Activated T-helper 17 cell treated with anti-CD3 and anti-CD28 coated beads, Interleukin-2, amount 50 U/mL, for 72 hours (primary cell): ENCODE results near the gene ABHD2. TPM values are rescaled to one million over a fixed set of nuclear protein-coding genes. Genes with fewer than 3 reads are reported as not detected.

Source experiments
- ATAC-seq: fragments of 150-1000 bp; cut with Tn5 transposase; replicated peaks from 2 replicates; pipeline ENCODE4 v1.10.0; 2021; ENCODE audit warnings: mild to moderate bottlenecking, moderate library complexity
- H3K27ac Mint-ChIP-seq: one replicate; pipeline ENCODE4 v1.8.0; 2022; ENCODE audit warnings: mixed read lengths
- H3K27me3 Mint-ChIP-seq: one replicate; pipeline ENCODE4 v1.8.0; 2022; ENCODE audit warnings: mixed read lengths
- H3K36me3 Mint-ChIP-seq: one replicate; pipeline ENCODE4 v1.8.0; 2022; ENCODE audit warnings: low read depth, mild to moderate bottlenecking, mixed read lengths
- H3K4me1 Mint-ChIP-seq: one replicate; pipeline ENCODE4 v1.8.0; 2022; ENCODE audit warnings: mixed read lengths
- H3K4me3 Mint-ChIP-seq: one replicate; pipeline ENCODE4 v1.8.0; 2022; ENCODE audit warnings: mild to moderate bottlenecking, mixed read lengths
- H3K9me3 Mint-ChIP-seq: one replicate; pipeline ENCODE4 v1.8.0; 2022; ENCODE audit warnings: mixed read lengths
- total RNA-seq, 2 donors: library from RNA; stranded (reverse); gene quantifications; one replicate each; pipeline ENCODE4 v1.2.3, GENCODE V29; 2022

ABHD2 gene
- total RNA-seq, 2 donors from 2014 or later: 40.1 to 47.7 TPM

GRCh38 chr15:89099968-89100367, 11.7 kb downstream of the ABHD2 start:
- no peak overlapping the region for H3K27ac Mint-ChIP-seq
- H3K27me3 Mint-ChIP-seq: no peaks in the 10 kb centered on the region
- H3K9me3 Mint-ChIP-seq: no peaks in the 10 kb centered on the region
- H3K4me1 Mint-ChIP-seq: peaks cover 14% of the 10 kb centered on the region
- H3K4me3 Mint-ChIP-seq: no peak overlapping the region
- H3K36me3 Mint-ChIP-seq: peaks cover 30% of the 10 kb centered on the region
- no peak for ATAC-seq

GRCh38 chr15:89101302-89102193, 13.3 kb downstream of the ABHD2 start:
- Mint-ChIP-seq H3K36me3 (peaks cover 24% of the 10 kb centered on the region), H3K27ac (no peak overlapping the region), H3K4me3 (no peak overlapping the region), H3K4me1 (peaks cover 9% of the 10 kb centered on the region), H3K27me3 (no peaks in the 10 kb centered on the region), H3K9me3 (no peaks in the 10 kb centered on the region)
- no peak for ATAC-seq

GRCh38 chr15:89103481-89104171, 15.4 kb downstream of the ABHD2 start:
- no peak overlapping the region for H3K27ac Mint-ChIP-seq
- peaks cover 24% of the 10 kb centered on the region for H3K36me3 Mint-ChIP-seq
- no peaks in the 10 kb centered on the region for H3K27me3 Mint-ChIP-seq
- no peak overlapping the region for H3K4me3 Mint-ChIP-seq
- peaks cover 14% of the 10 kb centered on the region for H3K4me1 Mint-ChIP-seq
- no peaks in the 10 kb centered on the region for H3K9me3 Mint-ChIP-seq
- ATAC-seq: no peak

- H3K4me1 Mint-ChIP-seq: peaks cover 14% of the 10 kb centered on the region
- H3K4me3 Mint-ChIP-seq: no peak overlapping the region
- ATAC-seq: no peak
- H3K27ac Mint-ChIP-seq: no peak overlapping the region
- H3K9me3 Mint-ChIP-seq: no peaks in the 10 kb centered on the region
- H3K27me3 Mint-ChIP-seq: no peaks in the 10 kb centered on the region
- peaks cover 24% of the 10 kb centered on the region for H3K36me3 Mint-ChIP-seq
Observed at GRCh38 chr15:89104172-89104564, 15.9 kb downstream of the ABHD2 start.

GRCh38 chr15:89105147-89105546, 16.9 kb downstream of the ABHD2 start:
- Mint-ChIP-seq H3K4me3 (no peak overlapping the region), H3K27me3 (no peaks in the 10 kb centered on the region), H3K9me3 (no peaks in the 10 kb centered on the region), H3K36me3 (peaks cover 24% of the 10 kb centered on the region), H3K4me1 (peaks cover 14% of the 10 kb centered on the region), H3K27ac (no peak overlapping the region)
- no peak for ATAC-seq

- no peak for ATAC-seq
- H3K4me3 Mint-ChIP-seq: no peak overlapping the region
- H3K36me3 Mint-ChIP-seq: peaks cover 24% of the 10 kb centered on the region
- no peak overlapping the region for H3K27ac Mint-ChIP-seq
- no peaks in the 10 kb centered on the region for H3K27me3 Mint-ChIP-seq
- peaks cover 14% of the 10 kb centered on the region for H3K4me1 Mint-ChIP-seq
- no peaks in the 10 kb centered on the region for H3K9me3 Mint-ChIP-seq
Observed at GRCh38 chr15:89106200-89106599, 17.9 kb downstream of the ABHD2 start.

GRCh38 chr15:89107984-89108383, 19.7 kb downstream of the ABHD2 start:
- Mint-ChIP-seq H3K9me3 (no peaks in the 10 kb centered on the region), H3K36me3 (peaks cover 12% of the 10 kb centered on the region), H3K27ac (peak overlapping the region; percentile 48), H3K4me3 (no peak overlapping the region), H3K27me3 (no peaks in the 10 kb centered on the region), H3K4me1 (peaks cover 15% of the 10 kb centered on the region)
- ATAC-seq: peak; percentile 71

- H3K4me3 Mint-ChIP-seq: no peak overlapping the region
- H3K27me3 Mint-ChIP-seq: no peaks in the 10 kb centered on the region
- H3K9me3 Mint-ChIP-seq: no peaks in the 10 kb centered on the region
- ATAC-seq: no peak
- H3K36me3 Mint-ChIP-seq: peaks cover 9% of the 10 kb centered on the region
- H3K27ac Mint-ChIP-seq: no peak overlapping the region
- H3K4me1 Mint-ChIP-seq: peaks cover 16% of the 10 kb centered on the region
Observed at GRCh38 chr15:89108835-89109234, 20.6 kb downstream of the ABHD2 start.

- ATAC-seq: no peak
- H3K27me3 Mint-ChIP-seq: no peaks in the 10 kb centered on the region
- no peak overlapping the region for H3K27ac Mint-ChIP-seq
- H3K4me1 Mint-ChIP-seq: peaks cover 16% of the 10 kb centered on the region
- peaks cover 13% of the 10 kb centered on the region for H3K36me3 Mint-ChIP-seq
- no peaks in the 10 kb centered on the region for H3K9me3 Mint-ChIP-seq
- no peak overlapping the region for H3K4me3 Mint-ChIP-seq
Observed at GRCh38 chr15:89109238-89109637, 21.0 kb downstream of the ABHD2 start.

GRCh38 chr15:89110060-89110459, 21.8 kb downstream of the ABHD2 start:
- H3K4me3 Mint-ChIP-seq: no peak overlapping the region
- no peak for ATAC-seq
- no peaks in the 10 kb centered on the region for H3K27me3 Mint-ChIP-seq
- no peak overlapping the region for H3K27ac Mint-ChIP-seq
- peaks cover 16% of the 10 kb centered on the region for H3K4me1 Mint-ChIP-seq
- peaks cover 15% of the 10 kb centered on the region for H3K36me3 Mint-ChIP-seq
- no peaks in the 10 kb centered on the region for H3K9me3 Mint-ChIP-seq

GRCh38 chr15:89111352-89111751, 23.1 kb downstream of the ABHD2 start:
- Mint-ChIP-seq H3K27ac (no peak overlapping the region), H3K9me3 (no peaks in the 10 kb centered on the region), H3K36me3 (peaks cover 28% of the 10 kb centered on the region), H3K4me3 (no peak overlapping the region), H3K27me3 (no peaks in the 10 kb centered on the region), H3K4me1 (peaks cover 16% of the 10 kb centered on the region)
- no peak for ATAC-seq

GRCh38 chr15:89111961-89112340, 23.7 kb downstream of the ABHD2 start:
- Mint-ChIP-seq H3K9me3 (no peaks in the 10 kb centered on the region), H3K27me3 (no peaks in the 10 kb centered on the region), H3K4me1 (peaks cover 16% of the 10 kb centered on the region), H3K27ac (peak overlapping the region; percentile 77), H3K4me3 (no peak overlapping the region), H3K36me3 (peaks cover 34% of the 10 kb centered on the region)
- ATAC-seq: no peak

GRCh38 chr15:89112341-89112971, 24.2 kb downstream of the ABHD2 start:
- peak; percentile 91 for ATAC-seq
- Mint-ChIP-seq H3K27ac (peak overlapping the region; percentile 77), H3K4me3 (peak overlapping the region; percentile 42)

GRCh38 chr15:89113296-89114024, 25.2 kb downstream of the ABHD2 start:
- Mint-ChIP-seq H3K4me3 (no peak overlapping the region), H3K9me3 (no peaks in the 10 kb centered on the region), H3K4me1 (peaks cover 16% of the 10 kb centered on the region), H3K27ac (peak overlapping the region; percentile 77), H3K36me3 (peaks cover 48% of the 10 kb centered on the region), H3K27me3 (no peaks in the 10 kb centered on the region)
- ATAC-seq: no peak

More at GRCh38 chr15:89112341-89112971, 24.2 kb downstream of the ABHD2 start:
- H3K27me3 Mint-ChIP-seq: no peaks in the 10 kb centered on the region
- H3K9me3 Mint-ChIP-seq: no peaks in the 10 kb centered on the region
- H3K36me3 Mint-ChIP-seq: peaks cover 39% of the 10 kb centered on the region
- H3K4me1 Mint-ChIP-seq: peaks cover 13% of the 10 kb centered on the region
